NK-92 treated with Interleukin-12 subunit alpha and Interleukin-12 subunit beta, amount 100 ng/mL, for 24 hours (cell line): Measurements from ENCODE around the gene NAGLU.

ENCODE experiments used
- DNase-seq: peaks from one replicate; lab custom pipeline; 2025; lab: John Stamatoyannopoulos, UW

Gene NAGLU

GRCh38 chr17:42536048-42536371 is at the start of gene NAGLU:
TSS of gene NAGLU (plus strand) at chr17:42536241. CDS start at chr17:42536273, 32 bp downstream.
- DNase-seq: peak; percentile 91

- DNase-seq: no peak
Observed at GRCh38 chr17:42488032-42488431, 48.0 kb upstream of the NAGLU start.

DNA sequence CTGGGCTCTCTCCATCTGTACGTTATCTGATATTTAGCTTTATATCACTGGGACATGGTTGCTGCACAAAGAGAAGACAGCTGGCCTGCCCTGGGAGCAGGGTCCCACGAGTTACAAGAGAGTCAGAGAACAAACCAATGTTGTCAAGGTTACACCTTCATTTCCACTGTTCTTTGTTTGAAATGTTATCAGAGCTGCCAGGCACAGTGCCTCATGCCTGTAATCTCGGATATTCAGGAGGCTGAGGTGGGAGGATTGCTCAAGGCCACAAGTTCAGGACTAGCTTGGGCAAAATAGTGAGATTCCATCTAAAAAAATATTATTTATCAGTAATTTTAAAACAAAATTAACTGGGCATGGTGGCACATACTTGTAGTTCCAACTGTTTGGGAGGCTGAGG is 42.7 kb upstream of the NAGLU start:
- no peak for DNase-seq

DNA sequence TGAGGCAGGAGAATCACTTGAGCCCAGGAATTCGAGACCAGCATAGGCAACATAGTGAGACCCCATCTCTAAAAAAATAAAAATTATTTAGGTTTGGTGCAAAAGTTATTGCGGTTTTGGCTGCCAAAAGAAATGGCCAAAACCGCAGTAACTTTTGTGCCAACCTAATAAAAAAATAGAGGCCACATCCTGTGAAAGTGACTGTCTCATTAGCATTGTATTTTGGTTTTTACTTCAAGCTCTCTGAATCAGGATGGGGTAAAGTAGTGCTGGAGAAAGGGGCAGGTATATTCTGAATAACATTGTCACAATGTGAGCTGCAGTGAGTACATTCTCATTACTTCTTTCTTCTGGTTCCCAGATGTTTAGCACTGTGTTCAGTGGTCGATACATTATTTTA is 41.4 kb upstream of the NAGLU start:
- DNase-seq: no peak

- DNase-seq: no peak
Observed at GRCh38 chr17:42498828-42499227, 37.2 kb upstream of the NAGLU start.

DNA sequence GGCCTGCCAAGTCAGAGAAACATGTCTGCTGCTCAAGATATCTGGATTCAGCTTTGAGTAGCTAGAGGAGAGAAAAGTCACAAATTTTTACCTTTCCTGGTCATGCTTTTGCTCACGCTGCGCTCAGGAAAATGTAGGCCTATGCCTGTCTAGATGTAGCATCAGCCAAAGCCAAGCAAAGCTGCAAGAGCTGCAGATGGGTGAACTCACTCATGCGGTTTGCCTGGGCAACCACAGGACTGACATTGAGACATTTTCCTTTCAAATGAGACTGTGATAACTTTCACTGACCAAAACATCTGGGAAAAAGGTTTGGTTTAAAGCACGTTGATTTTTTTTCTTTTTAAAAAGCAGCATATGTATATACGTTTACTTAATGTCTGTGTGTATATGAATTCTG is 34.0 kb upstream of the NAGLU start:
- DNase-seq: no peak

GRCh38 chr17:42502926-42503325 is 33.1 kb upstream of the NAGLU start:
- no peak for DNase-seq

DNA sequence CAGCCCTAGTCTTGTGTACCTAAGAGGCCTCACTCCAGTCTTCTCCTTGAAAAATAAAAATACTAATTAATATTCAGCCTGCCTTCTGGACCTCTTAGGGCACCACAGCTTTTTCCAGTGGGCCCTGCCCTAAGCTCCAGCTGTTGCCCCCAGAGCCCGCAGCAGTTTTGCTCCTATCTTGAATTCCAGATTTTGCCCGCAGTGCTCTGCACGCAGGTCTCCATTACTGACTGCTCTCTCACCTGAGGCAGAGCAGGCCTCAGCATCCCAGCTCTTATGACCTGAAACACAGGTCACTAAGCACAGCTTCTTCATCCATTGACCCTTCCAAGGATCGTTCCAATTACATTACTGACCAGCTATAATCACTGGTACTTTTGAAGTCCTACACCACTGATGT is 28.4 kb upstream of the NAGLU start:
- no peak for DNase-seq

DNA sequence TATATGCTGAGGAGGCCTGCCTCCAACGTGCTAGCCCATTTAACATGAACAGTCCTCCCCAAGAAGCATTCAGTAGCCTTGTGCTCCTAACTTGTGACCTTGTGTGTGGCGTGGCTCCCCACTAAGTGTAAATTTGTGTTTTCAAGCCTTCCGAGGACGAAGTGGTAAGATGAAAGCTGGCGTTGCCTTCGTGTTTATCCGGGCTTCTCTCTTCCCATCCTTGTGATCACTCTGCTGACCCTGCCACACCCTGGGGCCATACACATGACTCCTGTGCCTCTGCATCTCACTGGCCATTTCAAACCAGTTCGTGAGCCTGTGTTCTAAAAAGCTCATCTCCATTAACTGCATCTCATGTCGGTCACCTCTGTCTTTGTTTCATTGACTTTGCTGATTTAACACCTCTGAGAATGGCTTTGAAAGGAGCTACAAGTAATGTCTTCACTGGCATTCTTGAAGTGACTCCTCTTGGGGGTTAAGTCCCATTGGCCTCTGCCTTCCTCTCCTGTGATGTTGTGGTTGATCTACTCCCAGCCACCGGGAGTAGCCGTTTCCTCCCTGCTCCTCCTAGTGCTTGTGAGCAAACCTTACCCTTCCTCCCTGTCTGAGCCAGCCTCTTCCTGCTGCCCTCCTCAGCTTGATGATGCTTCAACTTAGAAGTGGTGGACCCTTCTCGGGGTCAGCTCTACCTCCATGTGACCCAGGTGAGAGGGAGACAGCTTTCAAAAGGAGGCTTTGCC is 27.4 kb upstream of the NAGLU start:
- no peak for DNase-seq

DNA sequence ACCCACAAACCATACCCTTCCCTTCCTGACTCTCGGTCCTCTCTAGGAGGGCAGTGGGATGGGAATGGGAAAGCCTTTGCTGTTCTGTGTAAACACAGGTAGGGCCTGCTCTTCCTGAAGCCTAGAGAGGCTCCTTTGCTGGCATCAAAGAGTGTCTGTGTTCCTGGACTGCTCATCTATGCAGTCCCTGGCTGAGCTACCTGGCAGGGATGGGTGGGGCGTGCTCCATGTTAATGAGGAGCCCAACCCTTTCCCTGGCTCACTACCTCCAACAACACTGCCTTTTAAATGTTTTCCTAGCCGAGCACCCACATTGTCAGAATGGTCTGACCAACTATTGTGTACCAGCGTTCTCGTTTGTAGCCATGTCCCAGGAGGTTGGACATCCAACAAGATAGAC is 26.6 kb upstream of the NAGLU start:
- DNase-seq: no peak

DNA sequence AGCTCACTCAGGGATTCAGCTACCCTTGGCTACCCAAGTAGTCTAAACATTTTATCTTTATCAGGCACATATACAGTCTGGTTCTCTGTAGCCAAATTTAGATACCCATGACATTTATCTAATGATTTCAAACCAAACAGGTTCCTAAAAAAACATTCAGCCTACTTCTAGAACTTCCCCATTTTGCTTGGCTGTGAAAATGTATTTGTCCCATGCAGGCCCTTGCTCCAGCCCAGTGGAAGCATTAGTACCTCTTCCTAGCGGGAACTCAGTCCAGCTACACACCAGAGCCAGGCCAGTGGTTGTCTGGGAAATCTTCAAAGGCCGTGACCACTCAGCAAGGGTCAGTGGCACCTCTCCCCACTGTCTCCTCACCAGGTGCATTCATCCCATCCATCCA is 26.2 kb upstream of the NAGLU start:
- no peak for DNase-seq

GRCh38 chr17:42512246-42512645 is 23.8 kb upstream of the NAGLU start:
- no peak for DNase-seq

- DNase-seq: no peak
Observed at GRCh38 chr17:42512733-42513251, 23.2 kb upstream of the NAGLU start.

GRCh38 chr17:42513686-42514085 is 22.4 kb upstream of the NAGLU start:
- no peak for DNase-seq

DNA sequence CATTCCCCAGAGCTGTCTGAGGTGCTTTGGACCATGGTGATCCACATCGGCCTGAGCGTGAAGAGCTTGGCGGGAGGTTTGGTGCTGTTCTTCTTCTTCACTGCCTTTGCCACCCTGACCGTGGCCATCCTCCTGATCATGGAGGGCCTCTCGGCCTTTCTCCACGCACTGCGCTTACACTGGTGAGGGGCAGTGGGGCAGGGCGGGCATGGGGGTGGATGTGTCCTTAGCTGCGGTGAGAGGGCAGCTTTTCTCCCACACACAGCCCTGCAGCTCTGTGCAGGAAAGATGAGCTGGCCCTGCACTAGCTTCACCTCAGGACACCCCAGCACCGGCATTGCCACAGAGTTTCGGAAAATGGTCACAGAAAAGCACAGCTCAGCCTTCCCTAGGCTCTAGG is 21.8 kb upstream of the NAGLU start:
- no peak for DNase-seq

GRCh38 chr17:42514867-42515266 is 21.2 kb upstream of the NAGLU start:
- no peak for DNase-seq

DNA sequence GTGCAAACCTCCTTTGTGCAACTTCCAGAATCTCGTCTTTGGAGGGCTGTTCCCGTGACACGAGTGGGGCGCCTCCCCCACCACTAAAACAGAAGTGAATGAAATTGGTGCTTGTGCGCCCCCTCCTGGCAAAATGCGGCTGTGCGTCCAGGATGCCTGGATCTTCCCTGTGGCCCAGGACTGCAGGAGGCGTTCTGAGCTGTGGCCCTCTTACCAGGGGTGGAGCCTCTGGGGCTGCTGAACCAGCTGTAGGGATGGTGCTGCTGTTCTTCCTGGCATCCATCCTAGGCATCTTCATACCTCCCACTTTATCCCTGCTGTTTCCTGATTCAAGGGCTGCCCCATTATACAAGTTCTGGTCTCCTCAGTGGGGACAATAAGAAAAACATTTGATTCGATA is 18.5 kb upstream of the NAGLU start:
- DNase-seq: peak; percentile 51

GRCh38 chr17:42518046-42518754 is 17.8 kb upstream of the NAGLU start:
- no peak for DNase-seq

DNA sequence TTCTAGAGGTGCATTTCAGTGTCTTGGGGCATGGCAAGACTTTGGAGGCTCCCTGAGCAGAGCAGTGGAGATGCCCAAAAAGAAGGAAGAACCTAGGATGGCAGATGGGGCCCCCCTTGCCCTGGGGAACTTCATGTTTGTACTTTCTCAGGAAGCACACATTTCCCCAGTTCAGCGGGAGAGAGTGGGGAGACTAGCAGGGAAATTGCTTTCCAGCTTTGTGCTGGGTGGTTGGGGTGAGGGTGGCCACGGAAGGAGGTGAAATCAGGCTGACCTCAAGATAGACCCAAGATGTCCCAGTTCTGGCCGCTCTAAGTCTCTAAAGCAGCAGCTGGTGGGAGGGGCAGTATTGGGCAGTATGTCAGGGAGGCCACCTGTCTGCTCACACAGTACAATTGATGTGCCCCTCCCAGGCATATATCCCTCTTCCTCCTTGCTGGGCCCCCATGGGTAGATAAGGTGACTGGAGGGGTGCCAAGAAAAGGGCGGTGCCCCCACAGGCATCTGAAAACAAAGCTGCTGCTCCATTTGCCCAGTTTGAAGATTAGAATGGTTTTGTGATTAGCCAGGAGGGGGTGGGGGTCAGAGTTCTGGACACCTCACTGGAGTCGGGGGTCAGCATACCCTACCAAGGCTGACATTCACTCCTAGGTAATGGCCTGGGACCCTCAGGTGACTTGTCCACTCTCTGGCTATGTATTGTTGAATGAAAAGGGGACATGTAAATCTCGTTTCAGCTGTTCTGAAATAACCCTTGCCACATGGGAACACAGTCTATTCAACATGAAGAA is 17.1 kb upstream of the NAGLU start:
- no peak for DNase-seq

- no peak for DNase-seq
Observed at GRCh38 chr17:42519546-42520491, 16.2 kb upstream of the NAGLU start.

GRCh38 chr17:42520540-42520951 is 15.5 kb upstream of the NAGLU start:
- DNase-seq: peak; percentile 18

GRCh38 chr17:42521036-42521435 is 15.0 kb upstream of the NAGLU start:
- no peak for DNase-seq
